Suprapubic skin (tissue), 4 donors: ENCODE measurements around the gene BRICD5. TPM values are rescaled to one million over a fixed set of nuclear protein-coding genes. Genes with fewer than 3 reads are reported as not detected.
A peak's percentile ranks its signal among the peaks of the same experiment; 100 is the strongest.
"Not testable (repeated sequence)": the region's sequence is repeated elsewhere in the genome, so short reads cannot be mapped to it uniquely, and the experiment has no call there.

Experiments used
- DNase-seq, 2 donors: peaks; one replicate each; pipeline ENCODE4 v3.0.0-alpha.2; 2019; ENCODE audit warnings: low spot score in 2 of 2
- H3K27ac ChIP-seq: fragments of 200-600 bp; sonication (generic); one replicate; pipeline ENCODE4 v1.5.1; 2019
- H3K27me3 ChIP-seq: fragments of 200-600 bp; sonication (generic); one replicate; pipeline ENCODE4 v1.5.1; 2019
- H3K36me3 ChIP-seq: fragments of 200-600 bp; sonication (generic); one replicate; pipeline ENCODE4 v1.5.1; 2019
- H3K4me1 ChIP-seq: fragments of 200-600 bp; sonication (generic); one replicate; pipeline ENCODE4 v1.5.1; 2019
- H3K4me3 ChIP-seq: fragments of 200-600 bp; sonication (generic); one replicate; pipeline ENCODE4 v1.5.1; 2019; ENCODE audit warnings: mild to moderate bottlenecking
- H3K9me3 ChIP-seq: fragments of 200-600 bp; sonication (generic); one replicate; pipeline ENCODE4 v1.5.1; 2019
- CTCF ChIP-seq, 2 donors: fragments of 200-600 bp in 1 of 2; fragments of 450-650 bp in 1 of 2; sonication (generic) in 1 of 2; IDR thresholded peaks; one replicate each; pipeline ENCODE4 v1.5.1; 2016 to 2019; ENCODE audit warnings: antibody characterized with exemption in 2 of 2, mild to moderate bottlenecking in 1 of 2, moderate library complexity in 1 of 2
- EP300 ChIP-seq: sonication (generic); formaldehyde crosslinking; IDR thresholded peaks from one replicate; pipeline ENCODE4 v1.6.1; 2017; ENCODE audit warnings: antibody characterized with exemption
- POLR2A ChIP-seq, 2 donors: fragments of 450-650 bp; IDR thresholded peaks; one replicate each; pipeline ENCODE4 v1.6.1; 2017; ENCODE audit warnings: antibody characterized with exemption in 2 of 2, mild to moderate bottlenecking in 2 of 2, moderate library complexity in 2 of 2
- POLR2AphosphoS5 ChIP-seq, 3 donors: sonication (generic); formaldehyde crosslinking; IDR thresholded peaks; one replicate each; pipeline ENCODE4 v1.6.1; 2017; ENCODE audit warnings: antibody characterized with exemption in 3 of 3
- WGBS: methylation state at CpG from one replicate; pipeline ENCODE4 v1.1.5; 2018; 5-methylcytosine and 5-hydroxymethylcytosine counted together
- total RNA-seq, 4 donors: library from RNA; depleted of rRNA; stranded (reverse); fragments of >200 nt; gene quantifications; one replicate each; pipeline ENCODE4 v1.1.0, GENCODE V29; 2016

BRICD5 gene
- total RNA-seq, 4 donors from 2014 or later = 2.2 to 10.0 (median 3.2) TPM

- no peaks in the 10 kb centered on the region for H3K9me3 ChIP-seq
- H3K27ac ChIP-seq = peak overlapping the region; percentile 93
- DNase-seq = no peak
- TF ChIP-seq EP300 = no peak
- TF ChIP-seq POLR2A (IDR thresholded peaks at IDR 0.05) = no peak
- no peak for TF ChIP-seq CTCF (IDR thresholded peaks at IDR 0.05)
- no peak for TF ChIP-seq POLR2AphosphoS5 (IDR thresholded peaks at IDR 0.05)
- H3K4me1 ChIP-seq = peaks cover 19% of the 10 kb centered on the region
- H3K36me3 ChIP-seq = peaks cover 34% of the 10 kb centered on the region
- WGBS = 19% methylated on average over 8 of the region's 16 CpGs
- H3K27me3 ChIP-seq = no peaks in the 10 kb centered on the region
- peak overlapping the region; percentile 79 for H3K4me3 ChIP-seq
These were observed 4.7 kb downstream of the BRICD5 start for GRCh38 chr16:2205967-2206313.

GRCh38 chr16:2205104-2205966 is 5.3 kb downstream of the BRICD5 start, which contains the start of gene MLST8:
Gene MLST8, plus strand, starts transcription at chr16:2205454. Its CDS starts 632 bp downstream, at chr16:2206086.
- DNase-seq = peak; percentile 88 to 92
- WGBS = under 1% methylated on average over 50 of the region's 93 CpGs
- no peaks in the 10 kb centered on the region for H3K9me3 ChIP-seq

GRCh38 chr16:2204416-2205103 is 6.1 kb downstream of the BRICD5 start:
- Histone ChIP-seq H3K27me3 (no peaks in the 10 kb centered on the region), H3K36me3 (peaks cover 27% of the 10 kb centered on the region), H3K4me1 (peaks cover 19% of the 10 kb centered on the region), H3K9me3 (no peaks in the 10 kb centered on the region), H3K4me3 (peak overlapping the region; percentile 79), H3K27ac (peak overlapping the region; percentile 93)
- WGBS = 82% methylated on average over 13 of the region's 13 CpGs
- no peak for DNase-seq
- TF ChIP-seq POLR2AphosphoS5 (IDR thresholded peaks at IDR 0.05) = no peak
- TF ChIP-seq EP300 = no peak
- no peak for TF ChIP-seq CTCF (IDR thresholded peaks at IDR 0.05)
- TF ChIP-seq POLR2A (IDR thresholded peaks at IDR 0.05) = no peak

More at GRCh38 chr16:2205104-2205966, 5.3 kb downstream of the BRICD5 start, which contains the start of gene MLST8:
- H3K27me3 ChIP-seq = no peaks in the 10 kb centered on the region
- peaks cover 19% of the 10 kb centered on the region for H3K4me1 ChIP-seq
- peak within 1 kb of the TSS; percentile 93 for H3K27ac ChIP-seq
- peak within 1 kb of the TSS; percentile 79 for H3K4me3 ChIP-seq
- H3K36me3 ChIP-seq = peaks cover 34% of the 10 kb centered on the region
- TF ChIP-seq POLR2A (IDR thresholded peaks at IDR 0.05) (peak in 1 of 2 donors; percentile 57), POLR2AphosphoS5 (IDR thresholded peaks at IDR 0.05) (peak; percentile 55 to 87 (median 81)), EP300 (no peak), CTCF (IDR thresholded peaks at IDR 0.05) (no peak)

- 94% methylated on average over 8 of the region's 8 CpGs for WGBS
- H3K4me3 ChIP-seq, DNase-seq, H3K27me3 ChIP-seq, H3K9me3 ChIP-seq, H3K27ac ChIP-seq: not testable (repeated sequence)
- Histone ChIP-seq H3K4me1 (peaks cover 19% of the 10 kb centered on the region), H3K36me3 (peaks cover 13% of the 10 kb centered on the region)
These were observed 7.5 kb downstream of the BRICD5 start for GRCh38 chr16:2203119-2203688.

- no peak for DNase-seq
- no peaks in the 10 kb centered on the region for H3K36me3 ChIP-seq
- H3K27ac ChIP-seq = no peak overlapping the region
- H3K27me3 ChIP-seq = peaks cover 21% of the 10 kb centered on the region
- peaks cover 19% of the 10 kb centered on the region for H3K4me1 ChIP-seq
- no peak for TF ChIP-seq POLR2AphosphoS5 (IDR thresholded peaks at IDR 0.05)
- TF ChIP-seq EP300 = no peak
- no peak for TF ChIP-seq POLR2A (IDR thresholded peaks at IDR 0.05)
- no peak for TF ChIP-seq CTCF (IDR thresholded peaks at IDR 0.05)
- no peaks in the 10 kb centered on the region for H3K9me3 ChIP-seq
- WGBS = 96% methylated on average over 5 of the region's 6 CpGs
- no peak overlapping the region for H3K4me3 ChIP-seq
These were observed 10.3 kb downstream of the BRICD5 start for GRCh38 chr16:2200313-2200712.
